Transverse colon (tissue), 4 donors: ENCODE results near the gene GJB5. TPM values are rescaled to one million over a fixed set of nuclear protein-coding genes. Genes with fewer than 3 reads are reported as not detected.

Experiments
- DNase-seq: peaks from one replicate; pipeline ENCODE4 v3.0.0-alpha.2; 2019
- H3K27ac ChIP-seq, 4 donors: fragments of 200-600 bp; sonication (generic); 2 replicates each; pipeline ENCODE4 v1.5.1; 2016 to 2018; ENCODE audit warnings: inconsistent platforms in 4 of 4
- H3K27me3 ChIP-seq: fragments of 200-600 bp; sonication (generic); 2 replicates; pipeline ENCODE4 v1.5.1; 2017; ENCODE audit warnings: inconsistent platforms
- H3K36me3 ChIP-seq, 4 donors: fragments of 200-600 bp; sonication (generic); 2 replicates each; pipeline ENCODE4 v1.5.1; 2017 to 2019; ENCODE audit warnings: inconsistent platforms in 4 of 4
- H3K4me1 ChIP-seq, 4 donors: fragments of 200-600 bp; sonication (generic); 2 replicates each; pipeline ENCODE4 v1.5.1; 2017 to 2020; ENCODE audit warnings: inconsistent platforms in 4 of 4
- H3K4me3 ChIP-seq, 4 donors: fragments of 200-600 bp; sonication (generic); 1 replicate in 1 of 4; 2 replicates in 3 of 4; pipeline versions ENCODE4 v1.5.1 to v1.6.1; 2017 to 2019; ENCODE audit warnings: inconsistent platforms in 4 of 4
- H3K9me3 ChIP-seq, 2 donors: fragments of 200-600 bp; sonication (generic); 2 replicates each; pipeline ENCODE4 v1.5.1; 2017 to 2019; ENCODE audit warnings: inconsistent platforms in 2 of 2
- CTCF ChIP-seq, 5 experiments: fragments of 200-600 bp in 3 of 5; fragments of 450-650 bp in 2 of 5; sonication (generic) in 3 of 5; IDR thresholded peaks; 1 replicate in 2 of 5; 2 replicates in 3 of 5; pipeline ENCODE4 v1.5.1; 2016 to 2017; ENCODE audit warnings: antibody characterized with exemption in 5 of 5, inconsistent platforms in 3 of 5, mild to moderate bottlenecking in 2 of 5, moderate library complexity in 1 of 5
- EP300 ChIP-seq: sonication (generic); formaldehyde crosslinking; IDR thresholded peaks from one replicate; pipeline ENCODE4 v1.6.1; 2017; ENCODE audit warnings: antibody characterized with exemption, low read depth
- POLR2A ChIP-seq: fragments of 450-650 bp; IDR thresholded peaks from one replicate; pipeline ENCODE4 v1.6.1; 2016; ENCODE audit warnings: antibody characterized with exemption, mild to moderate bottlenecking, moderate library complexity
- POLR2AphosphoS5 ChIP-seq, 3 donors: sonication (generic); formaldehyde crosslinking; IDR thresholded peaks; one replicate each; pipeline ENCODE4 v1.6.1; 2016; ENCODE audit warnings: antibody characterized with exemption in 3 of 3
- WGBS, 2 donors: methylation state at CpG; one replicate each; pipeline ENCODE4 v1.1.5; 2018; ENCODE audit warnings: low coverage in 1 of 2; 5-methylcytosine and 5-hydroxymethylcytosine counted together
- in situ Hi-C, 4 donors: fragments of 200-750 bp; cut with MboI; loops; one replicate each; pipeline versions ENCODE4 v1.15.0 to v1.15.1; 2017; ENCODE audit warnings: low sequenced_read_pairs in 3 of 4, low pct_ligation_motif_present in 1 of 4, low pct_unique_long_range_greater_than_20kb in 1 of 4
- intact Hi-C: fragments of 100-400 bp; cut with DNase I; formaldehyde crosslinking; loops from one replicate; pipeline ENCODE4 v1.15.1; 2023; ENCODE audit warnings: low total_unique reads
- total RNA-seq, 4 donors: library from RNA; depleted of rRNA; stranded (reverse); fragments of >200 nt; gene quantifications; one replicate each; pipeline ENCODE4 v1.1.0, GENCODE V29; 2016

GJB5 gene
- total RNA-seq, 4 donors from 2014 or later: not detected

DNA sequence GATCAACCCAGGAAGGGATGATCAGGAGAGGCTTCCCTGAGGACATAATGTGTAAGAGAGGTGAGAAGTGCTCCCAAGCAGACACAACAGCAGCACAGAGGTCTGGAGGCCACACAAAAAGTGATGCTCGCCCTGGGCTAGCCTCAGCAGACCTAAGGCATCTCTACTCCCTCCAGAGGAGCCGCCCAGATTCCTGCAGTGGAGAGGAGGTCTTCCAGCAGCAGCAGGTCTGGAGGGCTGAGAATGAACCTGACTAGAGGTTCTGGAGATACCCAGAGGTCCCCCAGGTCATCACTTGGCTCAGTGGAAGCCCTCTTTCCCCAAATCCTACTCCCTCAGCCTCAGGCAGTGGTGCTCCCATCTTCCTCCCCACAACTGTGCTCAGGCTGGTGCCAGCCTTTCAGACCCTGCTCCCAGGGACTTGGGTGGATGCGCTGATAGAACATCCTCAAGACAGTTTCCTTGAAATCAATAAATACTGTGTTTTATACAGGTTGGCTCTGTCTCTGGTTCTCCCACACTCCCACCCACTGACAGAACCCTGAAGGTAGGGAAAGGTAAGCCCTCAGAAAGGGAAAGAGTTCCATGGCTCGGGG is 31.1 kb downstream of the GJB5 start:
- Histone ChIP-seq H3K36me3 (no peaks in the 10 kb centered on the region), H3K4me3 (no peak overlapping the region), H3K9me3 (no peaks in the 10 kb centered on the region), H3K4me1 (peaks cover 0 to 30% (median 19%) of the 10 kb centered on the region in 4 donors), H3K27ac (no peak overlapping the region), H3K27me3 (peaks cover 22% of the 10 kb centered on the region)
- 71% methylated on average over 4 of the region's 4 CpGs; no CpG with 5 or more reads in 1 of the 2 donors for WGBS, 2 donors
- DNase-seq: no peak
- in situ Hi-C loops (no loop called here), intact Hi-C loops (no loop called here)
- TF ChIP-seq EP300 (no peak), POLR2A (no peak), POLR2AphosphoS5 (IDR thresholded peaks at IDR 0.05) (no peak), CTCF (IDR thresholded peaks at IDR 0.05) (no peak)

DNA sequence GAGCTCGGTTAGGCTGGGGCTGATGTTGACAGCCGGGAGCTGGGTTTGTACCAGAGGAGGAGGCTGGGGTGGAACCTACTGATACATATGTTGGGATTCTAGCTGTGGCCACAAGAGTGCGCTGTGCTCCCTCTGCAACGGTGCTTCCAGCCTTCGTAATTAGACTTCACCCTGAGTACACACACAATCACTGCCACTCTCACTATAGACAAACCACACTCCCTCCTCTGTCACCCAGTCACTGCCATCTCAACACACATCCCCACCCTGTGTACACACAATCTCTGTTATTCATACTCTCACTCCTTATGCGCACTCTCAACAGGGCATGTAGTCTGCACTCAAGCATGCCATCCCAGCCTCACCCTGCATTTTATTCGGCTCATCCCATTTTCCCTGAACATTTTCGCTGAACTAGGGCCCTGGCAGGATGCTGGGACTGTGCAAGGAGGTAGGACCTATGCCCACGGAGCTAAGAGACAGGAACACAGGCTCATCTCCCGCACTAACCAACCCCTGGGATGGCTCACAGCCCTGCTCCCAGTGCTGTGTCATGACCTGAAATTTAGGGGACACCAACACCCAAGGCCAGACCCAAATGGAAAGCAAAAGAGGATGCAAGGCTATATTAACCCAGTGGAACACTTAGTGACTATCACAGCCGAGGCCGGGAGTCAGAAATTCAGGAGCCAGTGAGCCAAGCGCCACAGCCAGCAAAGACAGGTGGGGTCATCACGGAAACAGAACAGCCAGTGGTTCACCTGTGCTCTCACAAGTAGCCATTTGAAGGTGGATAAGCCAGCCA is 31.9 kb downstream of the GJB5 start:
- TF ChIP-seq CTCF (IDR thresholded peaks at IDR 0.05) (peak; percentile 63 to 87 (median 79)), POLR2AphosphoS5 (IDR thresholded peaks at IDR 0.05) (peak in 1 of 3 donors; percentile 32), POLR2A (no peak), EP300 (no peak)
- Histone ChIP-seq H3K9me3 (no peaks in the 10 kb centered on the region), H3K27me3 (peaks cover 22% of the 10 kb centered on the region), H3K4me3 (no peak overlapping the region), H3K36me3 (no peaks in the 10 kb centered on the region), H3K27ac (peak overlapping the region in 2 of 4 donors; percentile 16 to 33), H3K4me1 (peaks cover 0 to 23% (median 12%) of the 10 kb centered on the region in 4 donors)
- peak; percentile 86 for DNase-seq
- intact Hi-C loops: no loop called here
- WGBS, 2 donors: 39% methylated on average over 14 of the region's 14 CpGs; no CpG with 5 or more reads in 1 of the 2 donors
- in situ Hi-C loops: no loop called here

DNA sequence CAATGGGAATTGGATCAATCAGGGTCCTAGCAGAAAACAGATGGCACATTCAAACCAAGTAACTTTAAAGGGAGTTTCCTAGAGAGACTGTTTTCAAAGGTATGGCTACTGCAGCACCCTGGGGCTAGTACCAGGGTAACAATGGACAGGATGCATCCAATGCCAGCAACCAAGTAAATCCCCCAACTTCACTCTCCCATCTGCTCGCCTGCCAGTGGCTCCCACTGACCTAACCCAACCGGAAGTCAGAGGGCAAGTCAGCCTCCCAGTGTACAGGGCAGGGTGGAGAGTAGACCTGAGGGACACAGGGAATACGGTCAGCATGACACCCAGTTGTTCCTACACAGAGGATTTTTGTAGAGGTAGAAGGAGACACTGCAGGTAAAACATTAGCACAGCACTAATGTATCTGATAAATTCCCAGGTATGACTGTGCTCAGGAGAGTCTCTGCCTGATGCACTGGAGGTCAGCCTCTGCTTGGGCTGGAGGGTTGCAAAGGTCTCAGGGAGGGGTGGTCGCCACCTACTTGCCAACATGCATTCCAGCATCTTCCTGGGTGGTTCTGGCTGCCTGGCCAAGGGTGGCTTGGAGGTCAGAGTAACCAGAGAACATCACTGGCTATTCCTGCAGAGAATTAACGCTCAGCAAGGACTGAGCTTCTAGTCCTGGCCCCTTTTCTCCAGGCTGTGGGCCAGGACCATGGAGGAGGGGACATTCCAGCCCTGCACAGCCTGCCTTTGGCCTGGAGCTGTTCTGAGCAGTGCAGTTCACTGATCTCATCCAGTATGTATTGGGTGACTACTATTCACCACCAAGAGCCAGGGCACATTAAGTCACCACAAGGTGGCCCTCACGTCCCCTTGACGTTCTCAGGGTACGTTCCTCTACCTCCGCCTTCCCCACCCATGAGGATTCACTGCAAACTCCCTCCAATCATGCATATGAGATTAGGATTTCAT is 32.9 kb downstream of the GJB5 start:
- Histone ChIP-seq H3K27me3 (peaks cover 22% of the 10 kb centered on the region), H3K9me3 (no peaks in the 10 kb centered on the region), H3K27ac (no peak overlapping the region), H3K4me3 (no peak overlapping the region), H3K36me3 (no peaks in the 10 kb centered on the region), H3K4me1 (peaks cover 0 to 15% (median 6%) of the 10 kb centered on the region in 4 donors)
- intact Hi-C loops: no loop called here
- TF ChIP-seq CTCF (IDR thresholded peaks at IDR 0.05) (peak in 1 of 5 experiments; percentile 13), POLR2A (no peak), POLR2AphosphoS5 (IDR thresholded peaks at IDR 0.05) (no peak)
- DNase-seq: no peak
- in situ Hi-C loops: no loop called here
- 61% methylated on average over 9 of the region's 9 CpGs; no CpG with 5 or more reads in 1 of the 2 donors for WGBS, 2 donors

- no peak overlapping the region for H3K4me3 ChIP-seq
- H3K27ac ChIP-seq: no peak overlapping the region
- WGBS, 2 donors: 80 to 100% methylated on average over 1 to 6 of the region's 6 CpGs
- peaks cover 34% of the 10 kb centered on the region for H3K27me3 ChIP-seq
- intact Hi-C loops: no loop called here
- TF ChIP-seq CTCF (IDR thresholded peaks at IDR 0.05): no peak
- no peak for TF ChIP-seq EP300
- no peak for TF ChIP-seq POLR2AphosphoS5 (IDR thresholded peaks at IDR 0.05)
- TF ChIP-seq POLR2A: no peak
- no peaks in the 10 kb centered on the region for H3K36me3 ChIP-seq
- no peak for DNase-seq
- H3K4me1 ChIP-seq: peaks cover 0 to 8% (median 3%) of the 10 kb centered on the region in 4 donors
- H3K9me3 ChIP-seq: no peaks in the 10 kb centered on the region
- in situ Hi-C loops: no loop called here
These were observed 36.1 kb downstream of the GJB5 start for GRCh38 chr1:34790985-34791384.
